HG02973 (cell line): ENCODE data around the gene MAP3K6.
"Not testable (repeated sequence)": the region's sequence is repeated elsewhere in the genome, so short reads cannot be mapped to it uniquely, and the experiment has no call there.

Experiments
- ATAC-seq: cut with Tn5 transposase; IDR thresholded peaks from one replicate; pipeline ENCODE4 v1.9.1; 2021; ENCODE audit warnings: moderate library complexity; ENCODE audit not compliant: unreplicated experiment

The MAP3K6 gene, protein sequence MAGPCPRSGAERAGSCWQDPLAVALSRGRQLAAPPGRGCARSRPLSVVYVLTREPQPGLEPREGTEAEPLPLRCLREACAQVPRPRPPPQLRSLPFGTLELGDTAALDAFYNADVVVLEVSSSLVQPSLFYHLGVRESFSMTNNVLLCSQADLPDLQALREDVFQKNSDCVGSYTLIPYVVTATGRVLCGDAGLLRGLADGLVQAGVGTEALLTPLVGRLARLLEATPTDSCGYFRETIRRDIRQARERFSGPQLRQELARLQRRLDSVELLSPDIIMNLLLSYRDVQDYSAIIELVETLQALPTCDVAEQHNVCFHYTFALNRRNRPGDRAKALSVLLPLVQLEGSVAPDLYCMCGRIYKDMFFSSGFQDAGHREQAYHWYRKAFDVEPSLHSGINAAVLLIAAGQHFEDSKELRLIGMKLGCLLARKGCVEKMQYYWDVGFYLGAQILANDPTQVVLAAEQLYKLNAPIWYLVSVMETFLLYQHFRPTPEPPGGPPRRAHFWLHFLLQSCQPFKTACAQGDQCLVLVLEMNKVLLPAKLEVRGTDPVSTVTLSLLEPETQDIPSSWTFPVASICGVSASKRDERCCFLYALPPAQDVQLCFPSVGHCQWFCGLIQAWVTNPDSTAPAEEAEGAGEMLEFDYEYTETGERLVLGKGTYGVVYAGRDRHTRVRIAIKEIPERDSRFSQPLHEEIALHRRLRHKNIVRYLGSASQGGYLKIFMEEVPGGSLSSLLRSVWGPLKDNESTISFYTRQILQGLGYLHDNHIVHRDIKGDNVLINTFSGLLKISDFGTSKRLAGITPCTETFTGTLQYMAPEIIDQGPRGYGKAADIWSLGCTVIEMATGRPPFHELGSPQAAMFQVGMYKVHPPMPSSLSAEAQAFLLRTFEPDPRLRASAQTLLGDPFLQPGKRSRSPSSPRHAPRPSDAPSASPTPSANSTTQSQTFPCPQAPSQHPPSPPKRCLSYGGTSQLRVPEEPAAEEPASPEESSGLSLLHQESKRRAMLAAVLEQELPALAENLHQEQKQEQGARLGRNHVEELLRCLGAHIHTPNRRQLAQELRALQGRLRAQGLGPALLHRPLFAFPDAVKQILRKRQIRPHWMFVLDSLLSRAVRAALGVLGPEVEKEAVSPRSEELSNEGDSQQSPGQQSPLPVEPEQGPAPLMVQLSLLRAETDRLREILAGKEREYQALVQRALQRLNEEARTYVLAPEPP (N-terminal part only)

DNA sequence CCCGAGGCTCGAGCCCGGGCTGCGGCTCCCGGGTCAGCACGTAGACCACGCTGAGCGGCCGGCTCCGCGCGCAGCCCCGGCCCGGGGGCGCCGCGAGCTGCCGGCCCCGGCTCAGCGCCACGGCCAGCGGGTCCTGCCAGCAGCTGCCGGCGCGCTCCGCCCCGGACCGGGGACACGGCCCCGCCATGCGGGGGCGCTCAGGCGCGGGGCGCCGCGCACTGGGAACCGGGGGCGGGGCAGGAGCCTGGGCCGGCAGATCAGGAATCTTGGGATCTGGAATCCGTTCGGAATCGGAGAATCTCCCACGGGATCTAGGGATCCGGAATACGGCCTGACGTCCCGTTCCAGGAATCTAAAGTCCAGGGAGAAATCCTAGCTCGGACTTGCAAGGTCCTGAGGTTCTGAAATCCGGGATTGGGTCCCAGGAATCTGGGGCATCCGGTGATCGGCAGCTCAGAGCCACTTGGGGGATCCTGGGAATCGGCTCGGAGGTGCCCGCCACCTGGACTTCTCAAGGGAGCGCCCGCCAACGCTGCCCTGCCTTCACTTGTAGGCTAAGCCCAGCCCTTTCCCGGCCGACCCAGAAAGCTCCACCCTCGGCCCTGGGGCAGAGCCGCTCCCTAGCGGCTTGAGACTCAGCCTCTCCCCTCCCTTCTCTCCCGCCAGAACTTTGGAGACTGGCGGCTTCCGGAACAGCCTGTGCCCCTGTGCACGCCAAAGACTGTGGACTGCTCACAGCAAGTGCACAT, at the start of gene MAP3K6:
Gene MAP3K6, minus strand, starts transcription at position 551 of the 749 bp plus-strand sequence. Its CDS starts 364 bp downstream, at position 187.
- ATAC-seq: no peak

DNA sequence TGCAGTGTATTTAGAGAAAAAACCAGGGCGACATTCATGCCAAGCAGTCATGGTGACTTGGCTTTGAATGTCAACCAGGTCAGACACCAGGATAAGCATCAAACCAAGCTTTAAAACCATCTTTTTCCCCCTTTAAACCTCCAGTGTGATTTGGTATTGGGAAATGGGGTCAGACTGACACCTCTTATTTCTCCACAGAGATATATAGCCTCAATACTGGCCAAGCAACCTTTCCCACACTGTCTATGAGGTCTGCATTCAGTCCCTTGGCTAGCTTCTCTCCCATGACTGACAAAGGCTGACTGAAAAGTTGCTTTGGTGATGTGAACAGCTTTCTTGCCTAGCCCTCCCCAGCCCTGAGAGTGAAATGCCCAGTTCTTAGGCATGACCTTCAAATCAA, 47.3 kb upstream of the MAP3K6 start:
- ATAC-seq: no peak

DNA sequence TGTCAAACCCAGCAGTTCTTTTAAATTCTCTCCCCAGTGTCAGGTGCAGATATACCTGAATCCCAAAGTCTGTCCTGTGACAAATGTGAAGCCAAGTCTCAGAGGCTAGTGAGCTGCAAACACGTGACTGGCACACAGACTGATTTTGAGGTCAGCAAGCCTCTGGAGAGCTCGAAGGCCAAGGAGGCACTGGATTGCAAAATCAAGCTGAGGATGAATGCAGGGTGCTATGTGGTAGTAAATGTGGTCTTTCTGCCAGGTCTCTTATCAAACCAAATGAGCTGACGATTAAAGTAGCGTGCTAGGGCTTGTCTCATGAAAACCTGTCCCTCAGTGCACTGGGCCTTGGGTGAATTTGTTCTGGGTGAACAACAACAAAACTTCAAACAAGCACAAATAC, 46.2 kb upstream of the MAP3K6 start:
- ATAC-seq: no peak

DNA sequence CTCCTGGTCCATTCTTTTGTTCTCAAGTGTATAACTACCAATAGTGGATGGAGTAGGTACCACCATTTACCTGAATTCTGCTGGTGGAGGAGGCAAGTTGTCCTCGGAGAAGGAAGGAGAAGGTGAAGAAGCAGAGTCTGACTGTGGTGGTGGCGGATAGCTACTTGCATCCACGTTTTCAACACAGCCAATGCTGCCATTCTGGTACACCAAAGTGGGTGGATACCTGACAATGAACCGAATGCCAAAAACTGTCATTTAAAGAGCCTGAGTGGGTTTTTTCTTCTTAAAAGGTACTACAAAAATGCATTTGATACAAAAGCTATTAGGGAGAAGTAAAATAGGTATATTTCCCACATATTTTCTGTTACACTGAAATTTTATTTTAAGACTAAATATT, 45.7 kb upstream of the MAP3K6 start:
- ATAC-seq: no peak

DNA sequence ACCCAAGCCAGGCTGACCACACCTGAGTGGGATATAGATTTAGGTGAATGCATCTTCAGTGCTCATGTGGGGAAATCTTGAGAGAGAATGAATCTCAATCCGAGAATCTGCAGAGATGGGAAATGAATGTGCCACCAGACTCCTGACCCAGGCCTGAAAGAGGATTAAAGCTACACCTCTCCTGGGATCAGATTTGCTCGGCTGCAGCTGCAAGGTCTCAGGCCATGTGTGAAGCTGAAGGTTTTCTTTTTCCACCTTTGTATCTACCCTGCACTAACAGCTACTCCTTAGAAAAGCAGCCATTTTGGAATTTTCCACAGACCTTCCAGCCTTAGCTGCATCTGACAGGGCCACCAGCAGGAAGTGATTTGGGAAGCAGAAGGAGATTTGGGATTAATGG, 43.9 kb upstream of the MAP3K6 start:
- ATAC-seq: no peak

DNA sequence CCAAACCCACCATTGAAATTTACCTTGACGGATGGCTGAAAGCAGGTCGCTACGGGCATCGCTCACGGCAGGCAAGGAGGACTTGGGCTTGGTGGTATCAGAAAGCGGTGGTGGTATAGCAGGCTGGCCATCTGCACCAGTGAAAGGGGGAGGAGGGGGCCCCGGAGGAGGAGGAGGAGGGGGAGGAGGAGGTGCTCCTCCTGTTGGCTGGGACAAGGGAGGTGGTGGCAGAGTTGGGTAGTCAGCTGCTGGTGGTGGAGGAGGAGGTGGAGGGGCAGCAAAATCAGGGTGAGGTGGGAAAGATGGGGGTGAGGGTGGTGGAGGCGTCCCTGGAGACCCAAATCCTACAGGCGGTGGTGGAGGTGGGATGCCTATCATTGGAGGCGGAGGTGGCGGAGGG, 42.9 kb upstream of the MAP3K6 start:
- ATAC-seq: no peak

DNA sequence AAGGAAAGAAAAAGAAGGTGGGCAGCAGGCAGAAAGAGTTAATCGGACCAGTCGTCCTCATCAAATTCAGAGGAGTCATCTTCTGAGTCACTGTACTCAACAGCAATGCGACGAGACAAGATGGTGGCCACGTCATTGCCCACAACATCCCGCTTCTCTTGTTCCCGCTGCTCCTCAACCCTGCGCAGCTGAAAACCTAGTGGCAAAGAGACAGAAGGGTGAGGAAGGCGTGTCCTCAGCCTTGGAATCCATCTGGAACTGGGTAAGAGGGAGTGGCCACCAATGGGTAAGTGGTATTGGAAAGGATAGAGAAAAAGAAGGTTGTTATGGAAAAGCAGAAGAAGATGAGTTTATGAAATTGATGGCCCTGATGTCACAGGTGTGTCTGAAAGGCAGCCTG, 41.4 kb upstream of the MAP3K6 start:
- no peak for ATAC-seq

DNA sequence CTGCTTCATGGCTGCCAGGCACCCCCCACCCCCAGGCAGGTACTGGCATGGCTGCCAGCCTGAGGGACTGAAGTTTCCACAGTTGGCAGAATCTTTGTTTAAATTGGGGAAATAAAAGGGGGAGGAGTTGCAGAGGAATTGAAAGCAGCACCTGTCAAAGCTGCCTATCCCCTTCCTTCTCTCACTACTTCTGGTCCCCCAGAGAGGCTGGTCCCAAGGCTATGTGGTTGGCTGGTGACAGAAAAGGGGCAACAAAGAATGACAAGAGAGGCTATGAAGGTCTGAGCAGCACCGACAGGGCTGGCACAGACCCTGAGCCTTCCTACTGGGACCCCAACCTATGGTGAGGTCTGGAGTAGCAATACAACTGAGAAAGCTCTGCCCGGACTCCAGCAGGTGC, 40.0 kb upstream of the MAP3K6 start:
- not testable (repeated sequence) for ATAC-seq

DNA sequence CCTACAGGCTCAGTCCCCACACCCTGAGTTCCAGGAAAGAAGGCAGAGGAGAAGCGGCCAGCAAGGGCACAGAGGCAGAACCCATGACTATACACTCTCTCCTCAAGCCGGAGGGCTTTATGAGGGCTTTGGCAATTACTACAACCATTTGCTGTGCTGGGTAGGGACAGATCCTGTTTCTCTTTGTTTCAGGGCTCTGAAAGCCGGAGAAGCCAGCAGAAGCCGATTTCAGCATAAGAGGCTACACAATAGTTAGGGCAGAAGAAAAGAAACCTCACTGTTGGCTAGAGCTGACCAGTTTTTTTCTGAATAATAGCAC, 39.6 kb upstream of the MAP3K6 start:
- ATAC-seq: no peak

DNA sequence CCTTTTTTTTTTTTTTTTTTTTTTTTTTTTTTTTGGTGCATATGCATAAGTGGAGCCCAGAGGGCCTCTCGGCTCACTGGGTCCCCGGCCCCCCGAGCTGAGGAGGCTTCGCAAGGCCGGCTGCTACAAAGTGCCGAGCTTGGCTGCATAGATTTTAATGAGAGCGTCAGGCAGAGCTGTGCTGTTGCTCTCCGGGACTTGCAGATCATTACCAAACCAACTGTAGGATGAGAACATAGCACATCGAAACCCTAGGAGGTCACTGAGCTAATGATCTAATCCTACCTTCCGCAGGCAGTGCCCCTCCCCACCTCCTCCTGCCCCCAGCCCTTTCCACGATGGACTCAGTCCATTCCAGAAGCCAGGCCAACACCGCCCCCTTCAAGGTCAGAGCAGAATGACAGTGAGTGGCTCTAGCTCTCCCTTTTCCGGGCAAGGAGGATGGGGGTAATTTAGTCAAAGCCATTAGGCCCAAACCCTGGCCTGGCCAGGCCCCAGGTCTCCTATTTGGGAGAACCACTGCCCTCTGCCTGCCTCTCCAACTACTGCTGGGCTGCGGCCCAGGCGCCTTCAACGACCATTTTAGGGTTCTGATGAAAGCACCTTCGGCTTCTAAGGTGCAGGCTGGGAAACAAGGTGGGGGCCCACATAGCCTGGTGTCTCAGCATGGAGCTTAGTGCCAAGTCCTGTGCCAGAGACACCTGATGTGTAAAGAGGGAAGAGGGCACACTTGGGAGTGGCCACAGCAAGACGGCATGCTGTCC, 39.0 kb upstream of the MAP3K6 start:
- ATAC-seq: not testable (repeated sequence)

DNA sequence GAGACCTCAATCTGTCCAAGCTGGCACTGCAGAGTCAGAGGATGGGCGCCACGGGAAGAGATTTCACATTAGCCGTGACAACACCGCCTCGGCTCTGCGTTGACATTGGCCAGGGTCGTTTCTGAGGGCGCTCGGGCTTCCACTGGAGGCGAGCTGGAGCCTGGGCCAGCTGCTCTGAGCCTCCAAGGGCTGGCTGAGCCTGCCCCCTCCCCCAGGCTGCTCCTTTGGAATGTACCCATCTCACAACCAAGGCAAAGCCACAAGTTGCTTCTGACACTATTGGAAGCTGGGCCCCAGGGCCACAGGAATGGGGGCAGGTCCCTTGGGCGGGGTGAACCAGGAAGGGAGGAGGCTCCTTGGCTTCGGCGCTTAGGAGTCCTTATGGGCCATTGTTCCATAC, 38.3 kb upstream of the MAP3K6 start:
- ATAC-seq: no peak

DNA sequence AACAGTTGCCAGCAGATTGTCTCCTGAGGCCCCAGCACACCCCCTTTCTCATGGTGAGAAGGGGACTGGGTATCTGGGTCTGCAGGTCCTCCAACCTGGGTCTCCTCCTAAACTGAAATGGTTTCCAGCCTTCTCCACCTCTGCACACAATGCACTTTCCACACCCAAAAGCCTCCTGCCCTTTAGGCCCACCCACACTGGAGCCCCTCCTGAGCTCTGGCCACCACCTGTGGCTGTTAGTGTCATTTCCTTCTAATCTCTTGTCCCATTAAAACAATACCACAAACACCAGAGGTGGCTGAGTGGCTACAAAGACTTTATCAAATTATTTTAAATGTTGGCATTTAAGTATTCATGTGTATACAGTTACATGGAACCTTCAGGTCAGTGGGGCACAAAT, 37.2 kb upstream of the MAP3K6 start:
- no peak for ATAC-seq

DNA sequence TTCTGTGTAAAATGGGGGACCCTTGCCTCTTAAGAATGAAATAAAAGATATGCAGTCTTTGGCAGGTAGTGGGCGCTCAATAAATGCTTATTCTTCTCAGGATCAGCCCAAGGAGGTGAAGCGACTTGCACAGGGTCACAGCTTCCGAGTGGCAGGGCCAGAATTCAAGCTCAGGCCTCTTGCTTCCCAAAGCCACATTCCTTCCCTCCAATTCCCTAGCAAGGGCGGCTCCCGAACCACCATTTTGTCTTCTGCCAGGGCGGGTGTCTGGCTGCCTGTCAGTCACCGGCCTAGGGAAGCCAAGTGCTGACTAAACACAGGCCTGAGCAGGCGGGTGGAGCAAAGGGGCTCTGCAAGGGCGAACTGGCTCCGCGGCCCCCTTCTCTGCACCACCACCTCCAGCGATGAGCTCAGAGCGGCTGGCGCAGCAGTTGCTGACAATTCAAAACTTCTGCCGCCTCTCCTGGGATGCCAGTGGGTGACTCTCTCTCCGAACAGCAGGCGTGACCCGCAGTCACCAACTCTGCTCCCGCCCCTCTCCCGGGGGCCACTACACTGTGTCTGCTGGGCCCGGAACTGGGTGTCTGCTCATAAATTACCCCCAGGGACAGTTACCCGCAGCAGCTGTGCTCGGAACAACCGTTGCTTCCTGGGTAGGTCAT, 36.4 kb upstream of the MAP3K6 start:
- no peak for ATAC-seq

DNA sequence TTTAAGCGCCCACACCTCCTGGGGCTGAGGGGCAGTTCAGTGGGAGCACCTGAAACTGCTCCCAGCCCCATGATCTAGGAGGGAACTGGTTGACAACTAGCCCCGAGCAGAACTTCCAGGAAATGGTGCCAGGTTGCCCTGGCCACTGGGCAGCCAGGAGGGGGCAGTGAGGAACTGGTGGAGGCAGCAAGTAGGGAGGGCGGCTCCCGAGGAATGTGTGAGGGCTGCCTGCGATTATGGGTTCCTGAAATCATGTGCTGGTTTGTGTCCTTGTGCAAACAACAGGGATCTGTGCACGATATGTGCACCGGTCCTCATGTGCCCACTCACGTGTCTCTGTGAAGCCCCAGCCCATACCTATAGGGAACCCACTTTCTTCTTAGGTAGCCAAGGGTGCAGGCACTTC, 35.6 kb upstream of the MAP3K6 start:
- no peak for ATAC-seq

DNA sequence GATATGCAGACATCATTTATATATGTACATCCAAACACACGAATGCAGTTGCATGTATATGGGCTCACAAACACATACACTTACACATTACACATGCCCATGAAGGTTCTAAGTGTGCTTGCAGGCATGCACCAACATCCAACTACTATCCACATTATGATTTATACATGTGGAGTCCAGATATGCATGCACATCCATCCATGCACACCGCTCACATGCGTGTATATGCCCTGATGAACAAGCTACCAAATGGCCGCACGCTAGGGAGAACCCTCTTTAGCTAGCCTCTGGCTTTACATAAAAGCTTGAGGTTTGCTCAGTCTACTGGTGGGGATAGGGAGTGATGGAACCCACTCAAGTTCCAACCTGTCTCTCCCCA, 34.2 kb upstream of the MAP3K6 start:
- no peak for ATAC-seq

DNA sequence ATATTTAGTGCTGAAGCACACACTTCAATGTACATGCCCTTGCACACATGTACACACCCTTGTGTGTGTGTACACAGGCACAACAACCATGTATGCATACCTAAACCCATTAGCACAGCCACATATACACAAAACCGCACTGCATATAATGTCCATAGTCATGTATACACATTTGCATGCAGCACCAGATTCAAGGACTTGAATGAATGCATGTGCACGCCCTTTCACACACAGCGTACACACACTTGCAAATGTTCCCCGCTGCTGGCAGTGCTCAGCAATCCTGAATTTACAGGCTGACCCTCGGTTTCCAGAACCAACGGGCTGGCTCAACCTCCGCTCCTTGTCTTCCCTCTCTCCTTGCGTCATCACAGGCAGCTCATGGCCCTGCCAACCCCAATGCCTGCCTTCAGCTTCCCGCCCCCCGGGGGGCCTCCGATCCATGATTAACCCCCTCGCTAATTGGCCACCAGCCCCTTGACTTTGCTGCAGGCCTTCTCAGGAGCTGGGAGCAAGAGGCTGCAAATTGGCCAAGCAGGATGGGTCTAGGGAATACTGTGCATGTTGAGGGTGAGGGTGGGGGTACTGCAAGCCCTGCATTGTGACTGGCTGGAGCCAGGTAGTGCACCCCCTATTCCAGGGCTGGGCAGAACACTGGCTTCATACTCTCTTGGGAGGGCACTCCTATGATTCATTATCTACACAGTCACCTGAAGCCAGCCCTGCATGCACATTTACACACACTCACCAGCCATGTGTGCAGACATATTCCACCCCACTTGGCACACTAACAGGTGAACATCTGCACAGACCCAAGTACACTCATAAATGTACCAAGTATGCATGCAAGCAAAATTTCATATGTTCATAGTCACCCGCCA, 33.6 kb upstream of the MAP3K6 start:
- ATAC-seq: no peak

DNA sequence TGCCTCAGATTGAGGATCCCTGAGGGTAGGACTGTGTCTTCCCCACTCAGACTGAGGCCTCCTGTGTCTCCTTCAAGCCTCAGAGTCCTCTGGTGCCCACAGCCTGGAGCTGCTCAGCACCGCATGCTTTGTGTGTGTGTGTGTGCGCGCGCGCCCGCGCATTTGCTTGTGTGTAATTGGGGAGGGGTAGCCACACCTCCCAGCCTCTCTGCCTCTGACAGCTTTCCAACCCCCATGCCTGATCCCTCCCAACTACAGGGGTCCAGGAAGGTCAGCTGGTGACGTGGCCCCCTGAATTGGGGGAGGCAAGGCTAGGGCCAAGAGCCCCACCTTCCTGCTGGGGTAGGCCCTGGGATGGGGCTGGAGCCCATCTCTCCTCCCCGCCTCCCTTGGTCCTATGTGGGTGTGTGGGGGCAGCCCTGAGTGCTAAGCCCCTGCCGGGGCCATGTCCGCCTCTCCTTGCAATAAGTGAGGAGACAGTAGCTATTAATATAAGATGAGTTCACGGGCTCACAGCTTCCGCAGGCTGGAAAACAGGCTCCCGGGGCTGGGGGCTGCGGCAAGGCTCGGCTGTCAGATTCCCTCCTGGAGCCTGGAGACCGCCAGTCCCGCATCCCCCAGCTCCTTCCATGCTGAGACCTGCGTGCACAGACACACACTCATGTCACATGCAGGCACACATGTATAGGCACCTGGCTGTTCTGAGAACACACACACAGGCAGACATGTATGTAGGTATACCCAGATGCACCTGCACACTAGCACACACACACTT, 32.7 kb upstream of the MAP3K6 start:
- no peak for ATAC-seq
